SKM-1 (cell line): Measurements from ENCODE around the gene ULBP2.

ENCODE experiments used
- DNase-seq: peaks from one replicate; lab custom pipeline; 2025; ENCODE audit not compliant: unreplicated experiment; lab: John Stamatoyannopoulos, UW

ULBP2 gene

GRCh38 chr6:149941583-149942460 is at the start of gene ULBP2:
ULBP2 (plus strand) TSS chr6:149942014; CDS start chr6:149942073, 59 bp downstream.
- DNase-seq: peak; percentile 25

- no peak for DNase-seq
These were observed 46.7 kb upstream of the ULBP2 start for GRCh38 chr6:149895048-149895590.

GRCh38 chr6:149895833-149896271 is 46.0 kb upstream of the ULBP2 start:
- no peak for DNase-seq

- DNase-seq: no peak
These were observed 45.3 kb upstream of the ULBP2 start for GRCh38 chr6:149896491-149896890.

GRCh38 chr6:149897015-149897697 is 44.7 kb upstream of the ULBP2 start:
- no peak for DNase-seq

GRCh38 chr6:149897855-149898744 is 43.7 kb upstream of the ULBP2 start, which contains the start of gene RAET1E:
RAET1E (minus strand) TSS chr6:149898113; CDS start chr6:149890901, 7,212 bp downstream.
- no peak for DNase-seq

GRCh38 chr6:149898966-149899365 is 42.8 kb upstream of the ULBP2 start:
- DNase-seq: no peak

GRCh38 chr6:149899486-149899885 is 42.3 kb upstream of the ULBP2 start:
- no peak for DNase-seq

GRCh38 chr6:149899926-149900619 is 41.7 kb upstream of the ULBP2 start:
- no peak for DNase-seq

GRCh38 chr6:149900620-149901443 is 41.0 kb upstream of the ULBP2 start:
- DNase-seq: no peak

- DNase-seq: no peak
These were observed 40.2 kb upstream of the ULBP2 start for GRCh38 chr6:149901444-149902140.

GRCh38 chr6:149903938-149904611 is 37.7 kb upstream of the ULBP2 start:
- DNase-seq: no peak

- DNase-seq: no peak
These were observed 37.0 kb upstream of the ULBP2 start for GRCh38 chr6:149904661-149905370.

GRCh38 chr6:149905371-149905910 is 36.4 kb upstream of the ULBP2 start:
- DNase-seq: no peak

GRCh38 chr6:149905911-149906371 is 35.9 kb upstream of the ULBP2 start:
- DNase-seq: no peak

GRCh38 chr6:149906405-149906804 is 35.4 kb upstream of the ULBP2 start:
- no peak for DNase-seq

- no peak for DNase-seq
These were observed 34.5 kb upstream of the ULBP2 start for GRCh38 chr6:149907317-149907716.
